GM23338 (cell line): ENCODE results near the gene FBRS. TPM values are rescaled to one million over a fixed set of nuclear protein-coding genes. Genes with fewer than 3 reads are reported as not detected.

Experiments
- ATAC-seq: fragments of 200-7000 bp; cut with Tn5 transposase; 3 replicates; pipeline ENCODE4 v1.9.1; 2020
- DNase-seq: peaks from one replicate; pipeline ENCODE4 v3.0.0-alpha.2; 2015; ENCODE audit warnings: low spot score
- H2AFZ ChIP-seq: fragments of 200-600 bp; sonication (generic); 2 replicates; pipeline ENCODE4 v1.8.0; 2016; ENCODE audit warnings: antibody characterized with exemption, mild to moderate bottlenecking, moderate library complexity
- H3F3A ChIP-seq: fragments of 200-600 bp; sonication (generic); replicated peaks from 2 replicates; pipeline ENCODE4 v1.8.0; 2017; ENCODE audit warnings: antibody characterized with exemption, mixed run types, low read depth
- H3K27ac ChIP-seq: fragments of 200-600 bp; sonication (generic); 2 replicates; pipeline ENCODE4 v1.6.1; 2016; ENCODE audit warnings: low read depth
- H3K27me3 ChIP-seq: fragments of 200-600 bp; sonication (generic); 2 replicates; pipeline ENCODE4 v1.8.0; 2016; ENCODE audit warnings: mild to moderate bottlenecking, mixed run types, moderate library complexity; ENCODE audit not compliant: insufficient read depth
- H3K36me3 ChIP-seq: fragments of 200-600 bp; sonication (generic); 2 replicates; pipeline ENCODE4 v1.8.0; 2016; ENCODE audit warnings: mild to moderate bottlenecking; ENCODE audit not compliant: insufficient read depth
- H3K4me1 ChIP-seq: fragments of 200-600 bp; sonication (generic); 2 replicates; pipeline ENCODE4 v1.8.0; 2016; ENCODE audit warnings: mild to moderate bottlenecking, moderate library complexity; ENCODE audit not compliant: insufficient read depth
- H3K4me2 ChIP-seq: fragments of 200-600 bp; sonication (generic); 2 replicates; pipeline ENCODE4 v1.7.1; 2017; ENCODE audit warnings: mixed run types
- H3K4me3 ChIP-seq: fragments of 200-600 bp; sonication (generic); 2 replicates; pipeline ENCODE4 v1.6.1; 2016; ENCODE audit warnings: mixed run types
- H3K79me2 ChIP-seq: fragments of 200-600 bp; sonication (generic); replicated peaks from 2 replicates; pipeline ENCODE4 v1.8.0; 2017; ENCODE audit warnings: mild to moderate bottlenecking; ENCODE audit not compliant: insufficient read depth
- H3K9me2 ChIP-seq: fragments of 200-600 bp; sonication (generic); 2 replicates; pipeline ENCODE4 v1.8.0; 2017; ENCODE audit not compliant: insufficient read depth
- H4K20me1 ChIP-seq: fragments of 200-600 bp; sonication (generic); replicated peaks from 2 replicates; pipeline ENCODE4 v1.8.0; 2017; ENCODE audit warnings: mild to moderate bottlenecking; ENCODE audit not compliant: insufficient read depth
- H3K27ac Mint-ChIP-seq: 2 replicates; pipeline ENCODE4 v1.8.0; 2020; ENCODE audit warnings: inconsistent platforms, mild to moderate bottlenecking, moderate library complexity, mixed read lengths
- H3K27me3 Mint-ChIP-seq: 3 replicates; pipeline ENCODE4 v1.8.0; 2022; ENCODE audit warnings: low read depth, mild to moderate bottlenecking, moderate library complexity, mixed read lengths, inconsistent platforms; ENCODE audit not compliant: insufficient read depth, poor library complexity
- H3K36me3 Mint-ChIP-seq: 3 replicates; pipeline ENCODE4 v1.8.0; 2021; ENCODE audit warnings: low read depth, mild to moderate bottlenecking, inconsistent platforms, moderate library complexity, mixed read lengths
- H3K4me1 Mint-ChIP-seq: 3 replicates; pipeline ENCODE4 v1.8.0; 2020; ENCODE audit warnings: mild to moderate bottlenecking, inconsistent platforms, mixed read lengths
- H3K4me3 Mint-ChIP-seq: 3 replicates; pipeline ENCODE4 v1.8.0; 2021; ENCODE audit warnings: moderate library complexity, mild to moderate bottlenecking, inconsistent platforms, mixed read lengths
- H3K9me3 Mint-ChIP-seq: 3 replicates; pipeline ENCODE4 v1.8.0; 2020; ENCODE audit warnings: moderate library complexity, mild to moderate bottlenecking, inconsistent platforms, mixed read lengths
- CREB1 ChIP-seq: fragments of 250-450 bp; sonication (Bioruptor Pico); IDR thresholded peaks from 2 replicates; pipeline ENCODE4 v1.5.0; 2020; ENCODE audit warnings: low read depth, mild to moderate bottlenecking, moderate library complexity
- EZH2 ChIP-seq: fragments of 200-600 bp; sonication (generic); IDR thresholded peaks from one replicate; pipeline ENCODE4 v1.8.0; 2017; ENCODE audit warnings: antibody characterized with exemption, mild to moderate bottlenecking, low read depth; ENCODE audit not compliant: unreplicated experiment
- EZH2phosphoT487 ChIP-seq: fragments of 200-600 bp; sonication (generic); IDR thresholded peaks from one replicate; pipeline ENCODE4 v1.8.1; 2018; ENCODE audit warnings: antibody characterized with exemption; ENCODE audit not compliant: unreplicated experiment
- NANOG ChIP-seq: IDR thresholded peaks from 2 replicates; pipeline ENCODE4 v1.6.1; 2016; ENCODE audit warnings: antibody characterized with exemption, borderline replicate concordance
- POLR2AphosphoS5 ChIP-seq: IDR thresholded peaks from 2 replicates; pipeline ENCODE4 v1.6.1; 2016; ENCODE audit warnings: antibody characterized with exemption, low read depth
- REST ChIP-seq: IDR thresholded peaks from one replicate; pipeline ENCODE4 v1.6.1; 2018; ENCODE audit warnings: antibody characterized with exemption; ENCODE audit not compliant: unreplicated experiment
- STAT1 ChIP-seq: IDR thresholded peaks from one replicate; pipeline ENCODE4 v1.6.1; 2016; ENCODE audit warnings: antibody characterized with exemption; ENCODE audit not compliant: unreplicated experiment
- ZNF114 ChIP-seq: fragments of 250-450 bp; sonication (Bioruptor Pico); IDR thresholded peaks from 2 replicates; pipeline ENCODE4 v1.5.0; 2020; ENCODE audit warnings: mild to moderate bottlenecking, moderate library complexity
- ZNF331 ChIP-seq: fragments of 250-450 bp; sonication (Bioruptor Pico); IDR thresholded peaks from 2 replicates; pipeline ENCODE4 v1.5.0; 2020; ENCODE audit warnings: low read depth, mild to moderate bottlenecking, moderate library complexity
- polyA plus RNA-seq: library from polyadenylated mRNA; unstranded; fragments of >200 nt; fragmentation: Nextera tagmentation; extraction: Ambion mirVana; gene quantifications from 2 replicates; pipeline ENCODE4 v1.2.1, GENCODE V29; 2016
- total RNA-seq: library from RNA; depleted of rRNA; stranded (reverse); fragments of >200 nt; shearing (Covaris generic); gene quantifications from 2 replicates; pipeline ENCODE4 v1.2.3, GENCODE V29; 2014
- TF ChIP-seq, protein P1 (sequence below): fragments of 250-450 bp; sonication (Bioruptor Pico); IDR thresholded peaks from 2 replicates; pipeline ENCODE4 v1.5.0; 2020; ENCODE audit warnings: mild to moderate bottlenecking, moderate library complexity
- TF ChIP-seq, protein P2 (sequence below), 2 experiments: fragments of 200-600 bp in 1 of 2; sonication (generic) in 1 of 2; conservative IDR thresholded peaks; 2 replicates each; pipeline versions ENCODE4 v1.5.1 to v1.6.1; 2016 to 2017; ENCODE audit warnings: antibody characterized with exemption in 2 of 2, low read depth in 2 of 2, mild to moderate bottlenecking in 2 of 2, moderate library complexity in 1 of 2
- TF ChIP-seq, protein P3 (sequence below): IDR thresholded peaks from 2 replicates; pipeline ENCODE4 v1.6.1; 2016; ENCODE audit warnings: antibody characterized with exemption

FBRS gene
- total and polyA plus RNA-seq, 2 experiments from 2014 or later: 2.3 to 7.2 TPM

DNA sequence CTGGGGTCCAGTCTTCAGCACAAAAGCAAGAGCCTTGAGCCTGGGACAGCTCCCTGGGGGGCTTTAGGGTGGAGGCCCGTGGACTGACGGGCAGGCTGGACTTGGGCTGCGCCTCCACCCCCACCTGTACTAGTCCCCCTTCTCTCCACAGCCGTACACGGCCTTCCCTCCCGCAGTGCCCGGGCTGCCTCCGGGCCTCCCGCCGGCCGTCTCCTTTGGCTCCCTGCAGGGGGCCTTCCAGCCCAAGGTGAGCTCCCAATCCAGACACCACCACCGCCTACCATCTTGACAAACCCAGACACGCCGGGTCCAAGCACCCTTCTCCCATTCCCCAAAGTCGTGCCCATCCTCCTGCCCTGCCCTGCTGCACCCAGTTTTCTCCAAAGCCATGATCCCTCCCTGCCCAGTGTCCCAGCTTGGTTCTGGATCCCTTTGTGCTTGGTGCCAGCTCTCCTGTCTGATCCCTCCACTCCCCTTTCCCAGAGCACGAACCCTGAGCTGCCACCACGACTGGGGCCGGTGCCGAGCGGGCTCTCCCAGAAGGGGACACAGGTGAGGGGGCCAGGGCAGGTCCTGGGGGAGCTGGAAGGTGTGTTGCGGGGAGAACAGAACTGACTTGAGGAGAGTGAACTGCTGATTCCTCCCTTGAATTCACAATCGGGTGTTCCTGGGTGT lies 7.1 kb downstream of the FBRS start:
- ATAC-seq: no peak
- H3K36me3 ChIP-seq: no peaks in the 10 kb centered on the region

More for the DNA sequence above, 7.1 kb downstream of the FBRS start:
- Histone ChIP-seq H3F3A (peaks cover 4% of the 10 kb centered on the region), H3K9me2 (no peaks in the 10 kb centered on the region), H2AFZ (no peak overlapping the region), H3K27me3 (peaks cover 85% of the 10 kb centered on the region), H4K20me1 (peaks cover 31% of the 10 kb centered on the region), H3K27ac (no peak overlapping the region), H3K79me2 (no peaks in the 10 kb centered on the region), H3K4me2 (no peak overlapping the region), H3K4me3 (no peak overlapping the region), H3K4me1 (peaks cover 2% of the 10 kb centered on the region; the same call in 1 of the 2 replicates)
- peaks cover 4% of the 10 kb centered on the region; the same call in 1 of the 3 replicates for H3K4me1 Mint-ChIP-seq
- H3K9me3 Mint-ChIP-seq: no peaks in the 10 kb centered on the region
- peaks cover 39% of the 10 kb centered on the region for H3K36me3 Mint-ChIP-seq
- TF ChIP-seq CREB1 (CRISPR knock-in tag) (no peak), ZNF114 (CRISPR knock-in tag) (no peak), EZH2phosphoT487 (no peak), NANOG (no peak), ZNF331 (CRISPR knock-in tag) (no peak), REST (no peak), POLR2AphosphoS5 (no peak), EZH2 (no peak), STAT1 (no peak)
- TF ChIP-seq, protein P1, sequence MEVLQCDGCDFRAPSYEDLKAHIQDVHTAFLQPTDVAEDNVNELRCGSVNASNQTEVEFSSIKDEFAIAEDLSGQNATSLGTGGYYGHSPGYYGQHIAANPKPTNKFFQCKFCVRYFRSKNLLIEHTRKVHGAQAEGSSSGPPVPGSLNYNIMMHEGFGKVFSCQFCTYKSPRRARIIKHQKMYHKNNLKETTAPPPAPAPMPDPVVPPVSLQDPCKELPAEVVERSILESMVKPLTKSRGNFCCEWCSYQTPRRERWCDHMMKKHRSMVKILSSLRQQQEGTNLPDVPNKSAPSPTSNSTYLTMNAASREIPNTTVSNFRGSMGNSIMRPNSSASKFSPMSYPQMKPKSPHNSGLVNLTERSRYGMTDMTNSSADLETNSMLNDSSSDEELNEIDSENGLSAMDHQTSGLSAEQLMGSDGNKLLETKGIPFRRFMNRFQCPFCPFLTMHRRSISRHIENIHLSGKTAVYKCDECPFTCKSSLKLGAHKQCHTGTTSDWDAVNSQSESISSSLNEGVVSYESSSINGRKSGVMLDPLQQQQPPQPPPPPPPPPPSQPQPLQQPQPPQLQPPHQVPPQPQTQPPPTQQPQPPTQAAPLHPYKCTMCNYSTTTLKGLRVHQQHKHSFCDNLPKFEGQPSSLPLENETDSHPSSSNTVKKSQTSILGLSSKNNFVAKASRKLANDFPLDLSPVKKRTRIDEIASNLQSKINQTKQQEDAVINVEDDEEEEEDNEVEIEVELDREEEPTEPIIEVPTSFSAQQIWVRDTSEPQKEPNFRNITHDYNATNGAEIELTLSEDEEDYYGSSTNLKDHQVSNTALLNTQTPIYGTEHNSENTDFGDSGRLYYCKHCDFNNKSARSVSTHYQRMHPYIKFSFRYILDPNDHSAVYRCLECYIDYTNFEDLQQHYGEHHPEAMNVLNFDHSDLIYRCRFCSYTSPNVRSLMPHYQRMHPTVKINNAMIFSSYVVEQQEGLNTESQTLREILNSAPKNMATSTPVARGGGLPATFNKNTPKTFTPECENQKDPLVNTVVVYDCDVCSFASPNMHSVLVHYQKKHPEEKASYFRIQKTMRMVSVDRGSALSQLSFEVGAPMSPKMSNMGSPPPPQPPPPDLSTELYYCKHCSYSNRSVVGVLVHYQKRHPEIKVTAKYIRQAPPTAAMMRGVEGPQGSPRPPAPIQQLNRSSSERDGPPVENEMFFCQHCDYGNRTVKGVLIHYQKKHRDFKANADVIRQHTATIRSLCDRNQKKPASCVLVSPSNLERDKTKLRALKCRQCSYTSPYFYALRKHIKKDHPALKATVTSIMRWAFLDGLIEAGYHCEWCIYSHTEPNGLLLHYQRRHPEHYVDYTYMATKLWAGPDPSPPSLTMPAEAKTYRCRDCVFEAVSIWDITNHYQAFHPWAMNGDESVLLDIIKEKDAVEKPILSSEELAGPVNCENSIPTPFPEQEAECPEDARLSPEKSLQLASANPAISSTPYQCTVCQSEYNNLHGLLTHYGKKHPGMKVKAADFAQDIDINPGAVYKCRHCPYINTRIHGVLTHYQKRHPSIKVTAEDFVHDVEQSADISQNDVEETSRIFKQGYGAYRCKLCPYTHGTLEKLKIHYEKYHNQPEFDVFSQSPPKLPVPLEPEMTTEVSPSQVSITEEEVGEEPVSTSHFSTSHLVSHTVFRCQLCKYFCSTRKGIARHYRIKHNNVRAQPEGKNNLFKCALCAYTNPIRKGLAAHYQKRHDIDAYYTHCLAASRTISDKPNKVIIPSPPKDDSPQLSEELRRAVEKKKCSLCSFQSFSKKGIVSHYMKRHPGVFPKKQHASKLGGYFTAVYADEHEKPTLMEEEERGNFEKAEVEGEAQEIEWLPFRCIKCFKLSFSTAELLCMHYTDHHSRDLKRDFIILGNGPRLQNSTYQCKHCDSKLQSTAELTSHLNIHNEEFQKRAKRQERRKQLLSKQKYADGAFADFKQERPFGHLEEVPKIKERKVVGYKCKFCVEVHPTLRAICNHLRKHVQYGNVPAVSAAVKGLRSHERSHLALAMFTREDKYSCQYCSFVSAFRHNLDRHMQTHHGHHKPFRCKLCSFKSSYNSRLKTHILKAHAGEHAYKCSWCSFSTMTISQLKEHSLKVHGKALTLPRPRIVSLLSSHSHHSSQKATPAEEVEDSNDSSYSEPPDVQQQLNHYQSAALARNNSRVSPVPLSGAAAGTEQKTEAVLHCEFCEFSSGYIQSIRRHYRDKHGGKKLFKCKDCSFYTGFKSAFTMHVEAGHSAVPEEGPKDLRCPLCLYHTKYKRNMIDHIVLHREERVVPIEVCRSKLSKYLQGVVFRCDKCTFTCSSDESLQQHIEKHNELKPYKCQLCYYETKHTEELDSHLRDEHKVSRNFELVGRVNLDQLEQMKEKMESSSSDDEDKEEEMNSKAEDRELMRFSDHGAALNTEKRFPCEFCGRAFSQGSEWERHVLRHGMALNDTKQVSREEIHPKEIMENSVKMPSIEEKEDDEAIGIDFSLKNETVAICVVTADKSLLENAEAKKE (CRISPR knock-in tag): no peak
- TF ChIP-seq, protein P2, sequence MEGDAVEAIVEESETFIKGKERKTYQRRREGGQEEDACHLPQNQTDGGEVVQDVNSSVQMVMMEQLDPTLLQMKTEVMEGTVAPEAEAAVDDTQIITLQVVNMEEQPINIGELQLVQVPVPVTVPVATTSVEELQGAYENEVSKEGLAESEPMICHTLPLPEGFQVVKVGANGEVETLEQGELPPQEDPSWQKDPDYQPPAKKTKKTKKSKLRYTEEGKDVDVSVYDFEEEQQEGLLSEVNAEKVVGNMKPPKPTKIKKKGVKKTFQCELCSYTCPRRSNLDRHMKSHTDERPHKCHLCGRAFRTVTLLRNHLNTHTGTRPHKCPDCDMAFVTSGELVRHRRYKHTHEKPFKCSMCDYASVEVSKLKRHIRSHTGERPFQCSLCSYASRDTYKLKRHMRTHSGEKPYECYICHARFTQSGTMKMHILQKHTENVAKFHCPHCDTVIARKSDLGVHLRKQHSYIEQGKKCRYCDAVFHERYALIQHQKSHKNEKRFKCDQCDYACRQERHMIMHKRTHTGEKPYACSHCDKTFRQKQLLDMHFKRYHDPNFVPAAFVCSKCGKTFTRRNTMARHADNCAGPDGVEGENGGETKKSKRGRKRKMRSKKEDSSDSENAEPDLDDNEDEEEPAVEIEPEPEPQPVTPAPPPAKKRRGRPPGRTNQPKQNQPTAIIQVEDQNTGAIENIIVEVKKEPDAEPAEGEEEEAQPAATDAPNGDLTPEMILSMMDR (conservative IDR thresholded peaks at IDR 0.05; ENCODE audit: low read depth in 2 of 2): no peak
- TF ChIP-seq, protein P3, sequence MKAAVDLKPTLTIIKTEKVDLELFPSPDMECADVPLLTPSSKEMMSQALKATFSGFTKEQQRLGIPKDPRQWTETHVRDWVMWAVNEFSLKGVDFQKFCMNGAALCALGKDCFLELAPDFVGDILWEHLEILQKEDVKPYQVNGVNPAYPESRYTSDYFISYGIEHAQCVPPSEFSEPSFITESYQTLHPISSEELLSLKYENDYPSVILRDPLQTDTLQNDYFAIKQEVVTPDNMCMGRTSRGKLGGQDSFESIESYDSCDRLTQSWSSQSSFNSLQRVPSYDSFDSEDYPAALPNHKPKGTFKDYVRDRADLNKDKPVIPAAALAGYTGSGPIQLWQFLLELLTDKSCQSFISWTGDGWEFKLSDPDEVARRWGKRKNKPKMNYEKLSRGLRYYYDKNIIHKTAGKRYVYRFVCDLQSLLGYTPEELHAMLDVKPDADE: no peak
- H3K4me3 Mint-ChIP-seq: no peak overlapping the region
- H3K27ac Mint-ChIP-seq: no peak overlapping the region
- peaks cover 66% of the 10 kb centered on the region for H3K27me3 Mint-ChIP-seq
- DNase-seq: no peak
